Gastroesophageal sphincter (tissue), 3 donors: ENCODE data around the gene RPL29.

ENCODE experiments used
- CTCF ChIP-seq, 4 experiments: fragments of 200-600 bp in 2 of 4; fragments of 450-650 bp in 2 of 4; sonication (generic) in 1 of 4; IDR thresholded peaks; one replicate each; pipeline ENCODE4 v1.5.1; 2017 to 2019; ENCODE audit warnings: antibody characterized with exemption in 4 of 4, mild to moderate bottlenecking in 2 of 4, moderate library complexity in 2 of 4
- POLR2A ChIP-seq, 2 donors: fragments of 450-650 bp; IDR thresholded peaks; one replicate each; pipeline ENCODE4 v1.6.1; 2017; ENCODE audit warnings: antibody characterized with exemption in 2 of 2, mild to moderate bottlenecking in 2 of 2, moderate library complexity in 1 of 2
- POLR2AphosphoS5 ChIP-seq: sonication (generic); formaldehyde crosslinking; IDR thresholded peaks from one replicate; pipeline ENCODE4 v1.6.1; 2017; ENCODE audit warnings: antibody characterized with exemption

GRCh38 chr3:51954713-51955112 lies 41.0 kb downstream of the RPL29 start:
- TF ChIP-seq CTCF (IDR thresholded peaks at IDR 0.05): no peak
- no peak for TF ChIP-seq POLR2AphosphoS5
- no peak for TF ChIP-seq POLR2A (IDR thresholded peaks at IDR 0.05)
